ENCODE data around the gene NUDT3. TPM values are rescaled to one million over a fixed set of nuclear protein-coding genes. Genes with fewer than 3 reads are reported as not detected.

The NUDT3 gene
- total RNA-seq, result 10 to 100 TPM; 28.9 to 30.8 TPM

- under 1% methylated on average over 87 of the region's 87 CpGs for WGBS
- intact Hi-C loops (cut with DNase I), result loop anchor here (1.0 to 10.0 kb wide), 2 partner anchors 78 to 143 kb away; partner anchors contain the start of gene SMIM29
- no peaks in the 10 kb centered on the region for H3K27me3 ChIP-seq (replicated peaks; ENCODE audit: insufficient read depth)
Measured at GRCh38 chr6:34392497-34393190, at the start of gene NUDT3. NUDT3 (minus strand) TSS chr6:34392669; CDS start chr6:34392362, 307 bp downstream.

DNA sequence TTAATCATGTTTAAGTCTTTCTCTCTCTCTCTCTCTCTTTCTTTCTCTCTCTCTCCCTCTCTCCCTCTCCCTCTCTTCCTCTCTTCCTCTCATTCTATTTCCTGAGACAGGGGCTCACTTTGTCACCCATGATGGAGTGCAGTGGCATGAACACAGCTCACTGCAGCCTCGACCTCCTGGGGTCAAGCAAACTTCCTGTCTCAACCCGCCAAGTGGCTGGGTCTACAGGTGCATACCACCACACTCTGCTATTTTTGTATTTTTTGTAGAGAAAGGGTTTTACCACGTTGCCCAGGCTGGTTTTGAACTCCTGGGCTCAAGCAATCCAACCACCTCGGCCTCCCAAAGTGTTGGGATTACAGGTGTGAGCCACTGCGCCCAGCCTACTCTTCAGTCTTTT is 49.1 kb upstream of the NUDT3 start:
- Histone ChIP-seq H3K9me3 (no peaks in the 10 kb centered on the region), H3K27me3 (replicated peaks; ENCODE audit: insufficient read depth) (no peaks in the 10 kb centered on the region), H3K27ac (no peak overlapping the region), H3K4me1 (replicated peaks) (no peaks in the 10 kb centered on the region), H3K4me3 (no peak overlapping the region), H3K36me3 (no peaks in the 10 kb centered on the region)
- 80% methylated on average over 5 of the region's 5 CpGs for WGBS
- DNase-seq (ENCODE audit: low spot score), result no peak
- intact Hi-C loops (cut with DNase I), result no loop called here
- no peak for TF ChIP-seq CTCF (IDR thresholded peaks at IDR 0.05)
- TF ChIP-seq POLR2A (IDR thresholded peaks at IDR 0.05), result no peak
- no peak for TF ChIP-seq POLR2AphosphoS5 (IDR thresholded peaks at IDR 0.05)

More at GRCh38 chr6:34392497-34393190, at the start of gene NUDT3:
- Histone ChIP-seq H3K9me3 (no peaks in the 10 kb centered on the region), H3K4me1 (replicated peaks) (no peaks in the 10 kb centered on the region), H3K4me3 (peak within 1 kb of the TSS; percentile 88 to 90), H3K36me3 (no peaks in the 10 kb centered on the region), H3K27ac (peak within 1 kb of the TSS; percentile 90 to 91)
- peak in 3 of 4 experiments; percentile 67 to 94 (median 91) for TF ChIP-seq CTCF (IDR thresholded peaks at IDR 0.05)
- peak; percentile 40 for TF ChIP-seq POLR2A (IDR thresholded peaks at IDR 0.05)
- TF ChIP-seq POLR2AphosphoS5 (IDR thresholded peaks at IDR 0.05), result peak; percentile 77
- DNase-seq (ENCODE audit: low spot score), result peak; percentile 93

DNA sequence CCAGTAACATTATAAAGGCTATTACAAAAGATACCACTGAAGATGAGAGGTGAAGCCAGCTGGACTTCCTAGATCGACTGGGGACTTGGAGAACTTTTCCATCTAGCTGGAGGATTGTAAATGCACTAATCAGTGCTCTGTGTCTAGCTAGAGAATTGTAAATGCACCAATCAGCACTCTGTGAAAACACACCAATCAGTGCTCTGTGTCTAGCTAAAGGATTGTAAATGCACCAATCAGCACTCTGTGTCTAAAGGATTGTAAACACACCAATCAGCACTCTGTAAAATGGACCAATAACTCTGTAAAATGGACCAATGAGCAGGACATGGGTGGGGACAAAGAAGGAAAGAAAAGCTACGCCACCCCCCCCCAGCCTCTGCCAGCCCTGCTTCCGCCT is 47.0 kb upstream of the NUDT3 start:
- Histone ChIP-seq H3K27ac (no peak overlapping the region), H3K27me3 (replicated peaks; ENCODE audit: insufficient read depth) (no peaks in the 10 kb centered on the region), H3K9me3 (no peaks in the 10 kb centered on the region), H3K36me3 (no peaks in the 10 kb centered on the region), H3K4me3 (no peak overlapping the region), H3K4me1 (replicated peaks) (no peaks in the 10 kb centered on the region)
- DNase-seq (ENCODE audit: low spot score), result no peak
- 92% methylated on average over 2 of the region's 3 CpGs for WGBS
- TF ChIP-seq POLR2A (IDR thresholded peaks at IDR 0.05) (no peak), POLR2AphosphoS5 (IDR thresholded peaks at IDR 0.05) (no peak), CTCF (IDR thresholded peaks at IDR 0.05) (no peak)
- intact Hi-C loops (cut with DNase I), result no loop called here

DNA sequence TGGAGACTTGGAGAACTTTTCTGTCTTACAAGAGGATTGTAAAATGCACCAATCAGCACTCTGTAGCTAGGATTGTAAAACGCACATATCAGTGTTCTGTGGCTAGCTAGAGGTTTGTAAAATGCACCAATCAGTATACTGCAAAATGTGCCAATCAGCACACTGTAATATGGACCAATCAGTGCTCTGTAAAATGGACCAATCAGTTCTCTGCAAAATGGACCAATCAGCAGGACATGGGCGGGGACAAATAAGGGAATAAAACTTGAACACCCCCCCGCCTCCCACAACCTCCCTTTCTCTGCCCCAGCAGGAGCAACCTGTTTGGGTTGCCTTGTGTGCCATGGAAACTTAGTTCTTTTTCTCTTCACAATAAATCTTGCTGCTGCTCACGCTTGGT is 46.2 kb upstream of the NUDT3 start:
- no peaks in the 10 kb centered on the region for H3K4me1 ChIP-seq (replicated peaks)
- no peaks in the 10 kb centered on the region for H3K27me3 ChIP-seq (replicated peaks; ENCODE audit: insufficient read depth)
- 84% methylated on average over 4 of the region's 4 CpGs for WGBS
- intact Hi-C loops (cut with DNase I), result no loop called here
- H3K9me3 ChIP-seq, result no peaks in the 10 kb centered on the region
- no peak for TF ChIP-seq POLR2A (IDR thresholded peaks at IDR 0.05)
- no peak for TF ChIP-seq POLR2AphosphoS5 (IDR thresholded peaks at IDR 0.05)
- no peak for TF ChIP-seq CTCF (IDR thresholded peaks at IDR 0.05)
- H3K36me3 ChIP-seq, result no peaks in the 10 kb centered on the region
- H3K27ac ChIP-seq, result no peak overlapping the region
- DNase-seq (ENCODE audit: low spot score), result no peak
- no peak overlapping the region for H3K4me3 ChIP-seq

DNA sequence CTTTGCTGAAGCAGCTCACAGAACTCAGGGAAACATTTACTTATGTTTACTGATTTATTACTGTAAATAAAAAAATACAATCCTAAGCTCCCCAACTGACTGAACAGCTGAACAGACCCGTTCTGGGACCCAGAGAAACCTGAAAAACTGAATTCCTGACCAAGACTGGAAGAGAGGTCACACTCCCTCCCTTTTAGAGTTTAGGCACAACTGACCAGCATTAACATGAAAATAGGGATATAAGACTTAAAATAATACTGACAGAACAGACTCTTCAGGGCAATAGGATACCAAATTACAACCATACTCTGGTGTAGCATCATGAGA is 45.1 kb upstream of the NUDT3 start:
- no peaks in the 10 kb centered on the region for H3K4me1 ChIP-seq (replicated peaks)
- intact Hi-C loops (cut with DNase I), result no loop called here
- H3K27ac ChIP-seq, result no peak overlapping the region
- no peak for DNase-seq (ENCODE audit: low spot score)
- no peak for TF ChIP-seq POLR2A (IDR thresholded peaks at IDR 0.05)
- TF ChIP-seq POLR2AphosphoS5 (IDR thresholded peaks at IDR 0.05), result no peak
- no peak for TF ChIP-seq CTCF (IDR thresholded peaks at IDR 0.05)
- H3K36me3 ChIP-seq, result no peaks in the 10 kb centered on the region
- H3K9me3 ChIP-seq, result no peaks in the 10 kb centered on the region
- WGBS, result 41% methylated on average over 1 of the region's 1 CpG
- H3K4me3 ChIP-seq, result no peak overlapping the region
- no peaks in the 10 kb centered on the region for H3K27me3 ChIP-seq (replicated peaks; ENCODE audit: insufficient read depth)
